ENCODE results near the gene SACS.

The SACS gene

DNA sequence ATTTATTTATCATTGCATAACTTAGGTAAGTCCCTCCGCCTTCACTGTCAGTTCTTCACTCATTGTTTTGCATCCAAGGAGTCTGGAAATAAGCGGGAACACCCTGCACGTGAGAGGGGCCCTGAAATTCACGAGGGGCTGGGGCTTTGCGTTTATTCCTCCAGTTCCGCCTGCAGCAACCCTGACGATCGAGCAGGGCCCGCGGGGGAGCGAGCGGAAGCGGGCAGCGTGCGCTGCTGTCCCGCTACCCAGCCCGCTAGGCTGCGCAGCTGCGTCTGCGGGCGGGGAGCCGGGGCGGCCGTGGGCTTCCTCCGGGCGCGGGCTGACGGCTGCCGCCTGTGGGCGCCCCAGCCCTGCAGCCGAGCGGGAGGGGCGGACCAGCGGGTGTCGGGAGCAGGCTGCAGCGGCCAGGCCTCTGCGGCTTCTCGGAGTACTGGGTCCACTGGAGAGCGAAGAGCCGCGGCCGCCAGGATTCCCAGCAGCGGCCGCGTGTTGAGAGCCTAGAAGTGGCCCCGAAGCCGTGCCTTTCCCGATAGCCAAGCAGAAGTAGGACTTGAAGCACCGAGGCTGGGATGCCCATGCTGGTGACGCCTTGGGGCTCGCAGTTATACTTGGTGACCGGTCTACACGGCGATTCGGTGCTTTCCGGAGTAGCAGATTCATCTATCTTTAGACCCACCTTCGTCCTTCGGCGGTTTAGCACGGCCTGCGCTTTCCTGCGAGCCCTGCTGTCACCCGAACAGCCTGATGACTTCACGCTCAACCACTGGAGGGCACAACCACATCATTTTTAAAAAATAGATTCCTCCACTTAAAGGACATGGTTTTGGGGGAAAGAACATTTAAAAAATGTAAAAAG is 32.9 kb upstream of the SACS start:
- Histone ChIP-seq H3K27me3 (replicated peaks; ENCODE audit: control insufficient read depth, insufficient read depth, low read length) (peaks cover 11% of the 10 kb centered on the region), H3K36me3 (ENCODE audit: control insufficient read depth, insufficient read depth, low read length, severe bottlenecking) (no peaks in the 10 kb centered on the region), H3K4me1 (ENCODE audit: control insufficient read depth, insufficient read depth, low read length) (peaks cover 6% of the 10 kb centered on the region), H3K9ac (ENCODE audit: low read length) (peak overlapping the region; percentile 84), H3K9me3 (ENCODE audit: control insufficient read depth, low read length) (no peaks in the 10 kb centered on the region), H3K4me3 (ENCODE audit: low read length) (peak overlapping the region; percentile 78)
- peak; percentile 91 for DNase-seq (ENCODE audit: low read depth)

DNA sequence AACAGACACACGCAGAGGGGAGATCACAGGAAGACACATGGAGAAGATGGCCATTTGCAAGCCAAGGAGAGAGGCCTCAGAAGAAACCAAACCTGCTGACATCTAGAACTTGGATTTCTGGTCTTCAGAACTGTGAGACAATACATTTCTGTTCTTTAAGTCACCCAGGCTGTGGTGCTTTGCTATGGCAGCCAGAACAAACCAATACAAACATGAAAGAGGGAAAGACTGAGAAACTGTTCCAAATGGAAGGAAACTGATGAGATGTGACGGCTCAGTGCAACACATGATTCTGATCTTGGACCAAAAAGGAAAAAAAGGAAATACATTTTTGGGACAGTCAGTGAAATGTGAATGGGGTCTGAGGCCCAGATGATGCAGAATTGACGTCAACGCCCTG is 30.2 kb upstream of the SACS start:
- Histone ChIP-seq H3K4me1 (ENCODE audit: control insufficient read depth, insufficient read depth, low read length) (peaks cover 6% of the 10 kb centered on the region), H3K9me3 (ENCODE audit: control insufficient read depth, low read length) (no peaks in the 10 kb centered on the region), H3K9ac (ENCODE audit: low read length) (no peak overlapping the region), H3K36me3 (ENCODE audit: control insufficient read depth, insufficient read depth, low read length, severe bottlenecking) (no peaks in the 10 kb centered on the region), H3K4me3 (ENCODE audit: low read length) (no peak overlapping the region), H3K27me3 (replicated peaks; ENCODE audit: control insufficient read depth, insufficient read depth, low read length) (no peaks in the 10 kb centered on the region)
- no peak for DNase-seq (ENCODE audit: low read depth)

DNA sequence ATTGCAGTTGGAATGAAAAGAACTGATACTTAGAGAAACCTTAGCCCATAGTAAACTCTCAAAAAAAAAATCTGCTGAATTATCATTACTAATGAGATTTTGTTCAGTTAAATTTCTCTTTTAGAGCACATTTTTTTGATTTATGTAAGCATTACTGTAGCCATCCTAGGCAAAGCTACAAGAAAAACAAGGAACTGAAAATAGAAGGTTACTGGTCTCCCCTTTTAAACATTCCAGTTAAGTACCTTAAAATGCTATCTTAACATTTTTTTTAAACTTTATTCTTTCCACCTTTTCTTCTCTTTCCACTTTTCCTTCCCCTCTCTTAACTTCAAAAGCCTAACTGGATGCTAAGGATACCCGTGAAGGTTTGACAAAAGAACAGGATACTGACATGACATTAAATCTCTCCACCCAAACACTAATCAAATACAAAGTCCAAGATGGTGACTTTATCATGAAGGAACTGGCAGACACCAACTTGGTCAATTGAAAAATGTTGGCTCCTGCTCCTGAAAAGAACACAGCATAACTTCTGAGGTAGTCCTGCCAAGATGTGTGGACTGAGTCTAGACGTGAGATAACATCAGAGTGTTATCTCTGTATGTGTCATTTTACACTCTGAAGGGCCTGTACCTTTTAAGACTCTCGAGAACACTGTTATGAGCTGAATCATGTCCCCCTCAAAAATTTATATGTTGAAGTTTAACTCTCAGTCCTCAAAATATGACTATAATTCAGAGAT is 29.5 kb upstream of the SACS start:
- H3K27me3 ChIP-seq (replicated peaks; ENCODE audit: control insufficient read depth, insufficient read depth, low read length) = no peaks in the 10 kb centered on the region
- H3K9me3 ChIP-seq (ENCODE audit: control insufficient read depth, low read length) = no peaks in the 10 kb centered on the region
- no peaks in the 10 kb centered on the region for H3K36me3 ChIP-seq (ENCODE audit: control insufficient read depth, insufficient read depth, low read length, severe bottlenecking)
- no peak overlapping the region for H3K9ac ChIP-seq (ENCODE audit: low read length)
- no peak for DNase-seq (ENCODE audit: low read depth)
- H3K4me3 ChIP-seq (ENCODE audit: low read length) = no peak overlapping the region
- H3K4me1 ChIP-seq (ENCODE audit: control insufficient read depth, insufficient read depth, low read length) = peaks cover 6% of the 10 kb centered on the region

DNA sequence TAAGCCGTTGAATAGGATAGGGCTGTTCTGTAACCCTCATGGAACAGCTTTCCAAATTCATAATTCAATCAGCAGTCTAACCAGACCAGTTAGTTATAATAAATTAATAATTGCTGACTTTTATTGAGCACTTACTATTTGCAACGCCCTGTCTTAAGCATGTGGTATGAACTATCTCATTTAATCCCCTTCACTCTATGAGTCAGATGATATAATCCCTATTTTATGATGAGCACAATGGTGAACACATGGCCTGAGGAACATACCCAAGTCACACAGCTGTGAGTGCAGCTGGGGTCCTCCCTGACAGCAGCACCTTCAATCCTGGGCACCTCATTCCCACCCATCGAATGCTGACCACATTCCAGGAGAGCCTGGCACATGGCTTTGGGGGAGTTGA is 28.0 kb upstream of the SACS start:
- no peak for DNase-seq (ENCODE audit: low read depth)
- H3K9me3 ChIP-seq (ENCODE audit: control insufficient read depth, low read length) = no peaks in the 10 kb centered on the region
- no peak overlapping the region for H3K9ac ChIP-seq (ENCODE audit: low read length)
- H3K4me3 ChIP-seq (ENCODE audit: low read length) = no peak overlapping the region
- H3K27me3 ChIP-seq (replicated peaks; ENCODE audit: control insufficient read depth, insufficient read depth, low read length) = no peaks in the 10 kb centered on the region
- no peaks in the 10 kb centered on the region for H3K36me3 ChIP-seq (ENCODE audit: control insufficient read depth, insufficient read depth, low read length, severe bottlenecking)
- peaks cover 2% of the 10 kb centered on the region for H3K4me1 ChIP-seq (ENCODE audit: control insufficient read depth, insufficient read depth, low read length)

DNA sequence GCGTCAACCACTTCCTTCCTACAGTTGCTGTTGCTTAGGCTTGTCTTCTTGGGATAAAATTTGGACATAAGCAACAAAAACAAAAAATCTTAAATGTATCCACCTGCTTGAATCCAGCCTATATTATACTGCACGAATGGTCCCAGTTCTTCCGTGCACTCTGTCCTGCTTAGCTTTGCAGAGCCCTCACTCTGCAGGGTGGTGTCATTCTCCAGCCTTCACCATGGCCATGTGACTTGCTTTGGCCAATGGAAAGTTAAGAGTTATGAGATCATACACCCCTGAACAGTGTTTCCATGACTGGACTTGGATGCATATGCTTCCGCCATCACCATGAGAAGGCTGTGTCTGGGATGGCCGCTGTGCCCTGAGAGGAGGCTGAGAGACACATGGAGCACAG is 27.4 kb upstream of the SACS start:
- Histone ChIP-seq H3K4me1 (ENCODE audit: control insufficient read depth, insufficient read depth, low read length) (no peaks in the 10 kb centered on the region), H3K9me3 (ENCODE audit: control insufficient read depth, low read length) (no peaks in the 10 kb centered on the region), H3K27me3 (replicated peaks; ENCODE audit: control insufficient read depth, insufficient read depth, low read length) (no peaks in the 10 kb centered on the region), H3K4me3 (ENCODE audit: low read length) (no peak overlapping the region), H3K36me3 (ENCODE audit: control insufficient read depth, insufficient read depth, low read length, severe bottlenecking) (no peaks in the 10 kb centered on the region), H3K9ac (ENCODE audit: low read length) (no peak overlapping the region)
- no peak for DNase-seq (ENCODE audit: low read depth)

DNA sequence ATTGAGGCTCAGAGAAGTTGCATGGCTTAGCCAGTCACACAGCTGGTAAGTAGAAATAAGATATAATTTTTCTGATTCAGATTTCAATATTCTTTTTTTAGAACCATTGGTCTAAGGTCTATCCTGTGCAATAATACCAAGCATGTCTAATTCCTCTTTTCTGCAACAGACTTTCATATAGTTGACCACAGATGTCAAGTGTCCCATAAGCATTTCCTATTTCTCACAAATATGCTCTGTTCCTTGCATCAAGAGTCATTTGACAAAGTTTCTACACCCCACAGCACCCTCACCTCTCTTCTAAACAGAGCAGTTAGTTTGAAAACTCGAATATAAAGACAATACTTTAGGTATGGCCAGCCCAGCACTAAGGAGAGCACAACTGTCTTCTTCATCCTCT is 26.8 kb upstream of the SACS start:
- Histone ChIP-seq H3K36me3 (ENCODE audit: control insufficient read depth, insufficient read depth, low read length, severe bottlenecking) (no peaks in the 10 kb centered on the region), H3K9ac (ENCODE audit: low read length) (no peak overlapping the region), H3K9me3 (ENCODE audit: control insufficient read depth, low read length) (no peaks in the 10 kb centered on the region), H3K4me1 (ENCODE audit: control insufficient read depth, insufficient read depth, low read length) (no peaks in the 10 kb centered on the region), H3K27me3 (replicated peaks; ENCODE audit: control insufficient read depth, insufficient read depth, low read length) (no peaks in the 10 kb centered on the region), H3K4me3 (ENCODE audit: low read length) (no peak overlapping the region)
- no peak for DNase-seq (ENCODE audit: low read depth)

DNA sequence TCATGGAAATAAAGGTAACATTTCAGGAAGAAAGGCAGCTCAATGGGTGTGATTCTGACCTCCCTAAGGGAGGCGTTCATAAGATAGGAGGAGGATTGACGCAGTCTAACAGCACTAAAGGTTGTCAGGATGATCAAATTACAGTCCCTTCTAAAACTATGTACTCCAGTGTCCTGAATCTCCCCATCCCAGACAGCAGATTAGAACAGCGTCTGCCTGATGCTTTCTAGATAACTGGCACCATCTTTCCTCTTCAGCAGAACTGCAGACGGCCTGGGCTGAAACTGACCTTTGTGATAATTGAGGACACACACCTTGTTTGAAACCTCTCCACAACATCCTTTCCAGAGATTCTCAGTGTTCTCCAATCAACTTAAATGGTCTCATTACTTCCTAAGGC is 25.5 kb upstream of the SACS start:
- no peak overlapping the region for H3K4me3 ChIP-seq (ENCODE audit: low read length)
- no peaks in the 10 kb centered on the region for H3K27me3 ChIP-seq (replicated peaks; ENCODE audit: control insufficient read depth, insufficient read depth, low read length)
- DNase-seq (ENCODE audit: low read depth) = no peak
- no peaks in the 10 kb centered on the region for H3K36me3 ChIP-seq (ENCODE audit: control insufficient read depth, insufficient read depth, low read length, severe bottlenecking)
- no peaks in the 10 kb centered on the region for H3K9me3 ChIP-seq (ENCODE audit: control insufficient read depth, low read length)
- no peaks in the 10 kb centered on the region for H3K4me1 ChIP-seq (ENCODE audit: control insufficient read depth, insufficient read depth, low read length)
- H3K9ac ChIP-seq (ENCODE audit: low read length) = no peak overlapping the region

DNA sequence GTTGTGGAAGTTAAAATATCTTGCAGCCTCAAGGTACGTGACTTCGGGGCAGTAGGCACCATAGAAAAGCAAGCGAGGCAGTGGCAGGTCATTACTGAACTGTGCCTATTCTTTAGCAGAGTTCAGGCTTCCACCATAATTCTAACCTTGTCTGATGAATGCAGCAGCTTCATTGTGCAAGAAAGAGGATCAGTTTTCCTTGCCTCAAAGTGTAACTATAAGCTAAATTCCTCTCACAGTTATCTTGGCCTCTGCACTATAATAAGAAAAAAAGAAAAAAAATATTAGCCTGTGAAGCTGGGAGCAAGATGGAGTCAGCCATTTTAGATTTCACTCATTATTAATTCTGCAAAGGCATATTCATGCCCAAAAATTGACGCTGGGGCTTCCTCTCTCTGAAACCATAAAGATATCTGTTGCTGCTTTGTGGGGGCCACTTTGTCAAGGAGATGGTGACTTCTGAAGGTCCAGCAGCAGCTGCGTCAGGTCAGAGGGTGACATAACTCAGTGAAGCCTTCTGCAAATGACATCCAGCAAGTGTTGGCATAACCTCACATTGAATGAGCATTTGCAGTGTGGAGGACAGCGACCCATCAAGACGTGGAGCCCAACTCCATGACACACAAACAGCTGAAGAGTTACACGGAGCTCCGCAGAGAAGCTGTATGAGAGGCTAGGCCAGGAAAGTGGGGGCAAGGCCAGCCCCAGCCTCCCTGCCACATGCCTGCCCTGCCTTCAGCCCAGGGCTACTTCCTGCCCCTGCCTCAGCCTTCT is 23.1 kb upstream of the SACS start:
- Histone ChIP-seq H3K36me3 (ENCODE audit: control insufficient read depth, insufficient read depth, low read length, severe bottlenecking) (no peaks in the 10 kb centered on the region), H3K9ac (ENCODE audit: low read length) (no peak overlapping the region), H3K4me1 (ENCODE audit: control insufficient read depth, insufficient read depth, low read length) (no peaks in the 10 kb centered on the region), H3K4me3 (ENCODE audit: low read length) (no peak overlapping the region), H3K27me3 (replicated peaks; ENCODE audit: control insufficient read depth, insufficient read depth, low read length) (no peaks in the 10 kb centered on the region), H3K9me3 (ENCODE audit: control insufficient read depth, low read length) (no peaks in the 10 kb centered on the region)
- DNase-seq (ENCODE audit: low read depth) = no peak

DNA sequence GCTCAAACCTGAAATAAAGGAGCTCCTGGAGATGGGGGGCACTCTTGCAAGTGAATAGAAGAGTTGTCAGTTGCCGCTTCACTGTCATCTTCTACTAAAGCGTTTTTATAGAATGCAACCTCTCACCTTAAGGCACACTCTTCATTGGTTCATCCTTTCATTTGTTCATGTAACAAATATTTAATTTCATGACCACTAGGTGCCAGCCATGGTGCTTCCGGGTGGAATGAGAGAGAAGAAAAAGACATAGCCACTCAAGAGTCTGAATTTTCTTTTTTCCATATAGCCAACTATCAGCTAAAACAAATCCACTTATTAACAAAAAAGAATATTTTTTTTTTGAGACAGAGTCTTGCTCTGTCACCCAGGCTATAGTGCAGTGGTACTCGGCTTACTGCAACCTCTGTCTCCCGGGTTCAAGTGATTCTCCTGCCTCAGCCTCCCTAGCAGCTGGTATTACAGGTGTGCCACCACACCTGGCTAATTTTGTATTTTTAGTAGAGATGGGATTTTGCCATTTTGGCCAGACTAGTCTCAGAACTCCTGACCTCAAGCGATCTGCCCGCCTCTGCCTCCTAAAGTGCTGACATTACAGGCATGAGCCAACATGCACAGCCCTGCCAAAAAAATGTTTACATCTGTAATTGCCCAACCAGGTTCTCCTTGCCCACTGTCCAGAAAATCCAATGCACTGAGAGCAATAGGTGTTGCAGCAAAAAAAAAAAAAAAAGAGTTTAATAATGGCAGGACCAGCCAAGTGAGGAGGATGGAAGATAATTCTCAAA is 22.1 kb upstream of the SACS start:
- Histone ChIP-seq H3K4me1 (ENCODE audit: control insufficient read depth, insufficient read depth, low read length) (no peaks in the 10 kb centered on the region), H3K36me3 (ENCODE audit: control insufficient read depth, insufficient read depth, low read length, severe bottlenecking) (no peaks in the 10 kb centered on the region), H3K9ac (ENCODE audit: low read length) (no peak overlapping the region), H3K9me3 (ENCODE audit: control insufficient read depth, low read length) (no peaks in the 10 kb centered on the region), H3K4me3 (ENCODE audit: low read length) (no peak overlapping the region), H3K27me3 (replicated peaks; ENCODE audit: control insufficient read depth, insufficient read depth, low read length) (no peaks in the 10 kb centered on the region)
- DNase-seq (ENCODE audit: low read depth) = no peak

DNA sequence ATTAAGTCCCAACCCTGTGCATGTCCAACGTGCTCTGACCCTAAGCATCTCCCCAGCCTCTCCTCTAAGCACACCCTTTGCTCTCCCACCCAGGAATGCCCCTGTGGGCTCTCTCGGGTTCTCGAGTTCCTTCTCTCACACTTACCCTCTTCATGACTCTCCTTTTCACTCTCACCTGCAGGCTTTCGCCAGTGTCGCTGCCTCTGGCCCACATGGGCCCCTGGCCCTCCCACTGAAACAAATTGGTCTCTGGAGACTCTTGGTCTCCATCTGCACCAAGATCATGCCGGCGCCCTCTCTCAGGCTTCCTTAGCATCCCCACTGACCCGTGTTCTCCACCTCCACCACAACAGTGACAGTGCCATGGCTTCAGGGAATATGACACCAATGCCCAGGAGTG is 19.6 kb upstream of the SACS start:
- no peaks in the 10 kb centered on the region for H3K9me3 ChIP-seq (ENCODE audit: control insufficient read depth, low read length)
- no peak overlapping the region for H3K9ac ChIP-seq (ENCODE audit: low read length)
- no peak overlapping the region for H3K4me3 ChIP-seq (ENCODE audit: low read length)
- peaks cover 2% of the 10 kb centered on the region for H3K4me1 ChIP-seq (ENCODE audit: control insufficient read depth, insufficient read depth, low read length)
- H3K36me3 ChIP-seq (ENCODE audit: control insufficient read depth, insufficient read depth, low read length, severe bottlenecking) = no peaks in the 10 kb centered on the region
- H3K27me3 ChIP-seq (replicated peaks; ENCODE audit: control insufficient read depth, insufficient read depth, low read length) = no peaks in the 10 kb centered on the region
- DNase-seq (ENCODE audit: low read depth) = no peak
